H1 (cell line): ENCODE data around the gene MYLIP. TPM values are rescaled to one million over a fixed set of nuclear protein-coding genes. Genes with fewer than 3 reads are reported as not detected.

Source experiments
- BCL11A ChIP-seq, 2 experiments: IDR thresholded peaks; one replicate each; pipeline ENCODE4 v1.6.1; 2011; ENCODE audit warnings: low read depth in 2 of 2, low read length in 2 of 2, mild to moderate bottlenecking in 2 of 2
- CHD2 ChIP-seq: IDR thresholded peaks from 2 replicates; pipeline ENCODE4 v1.6.1; 2012; ENCODE audit warnings: low read length, improper control_type of control experiment
- CREB1 ChIP-seq: IDR thresholded peaks from 2 replicates; pipeline ENCODE4 v1.6.1; 2012; ENCODE audit warnings: inconsistent platforms
- KDM1A ChIP-seq: fragments of 200-600, 300-600 bp; sonication (generic); IDR thresholded peaks from 2 replicates; pipeline ENCODE4 v1.7.1; 2016; ENCODE audit warnings: mild to moderate bottlenecking, low read length, borderline replicate concordance
- NANOG ChIP-seq: IDR thresholded peaks from 2 replicates; pipeline ENCODE4 v1.6.1; 2011; ENCODE audit warnings: low read length, low read depth, mild to moderate bottlenecking, inconsistent platforms; ENCODE audit not compliant: insufficient read depth, poor library complexity, severe bottlenecking
- POLR2AphosphoS5 ChIP-seq: IDR thresholded peaks from 2 replicates; pipeline ENCODE4 v1.6.1; 2011; ENCODE audit warnings: low read depth, low read length
- RBBP5 ChIP-seq: IDR thresholded peaks from 2 replicates; pipeline ENCODE4 v1.7.1; 2012; ENCODE audit warnings: low read depth, mild to moderate bottlenecking, inconsistent platforms, low read length, moderate library complexity, borderline replicate concordance
- polyA plus RNA-seq, 7 experiments: library from polyadenylated mRNA; depleted of rRNA in 3 of 7; stranded (reverse) in 5 of 7; unstranded in 2 of 7; fragments of >200 nt in 5 of 7; fragments of 200-250 nt in 2 of 7; gene quantifications; 1 replicate in 5 of 7; 2 replicates in 1 of 7; 4 replicates in 1 of 7; pipeline versions ENCODE4 v1.2.1 to v1.2.3, GENCODE V29; 2011 to 2013; ENCODE audit warnings: missing spikeins in 2 of 7, mixed read lengths in 2 of 7
- total RNA-seq: library from RNA; stranded (reverse); fragmentation: NEBNext Ultra II Directional; extraction: Animal tissue kit (Norgen Biotek cat#: 25700); gene quantifications from 2 replicates; pipeline ENCODE4 v1.2.1, GENCODE V29; 2021
- TF ChIP-seq, protein P1 (sequence below): fragments of 300-600 bp; sonication (generic); IDR thresholded peaks from 2 replicates; pipeline ENCODE4 v1.7.1; 2012; ENCODE audit warnings: low read length, moderate library complexity, mild to moderate bottlenecking, inconsistent platforms; ENCODE audit not compliant: insufficient replicate concordance
- TF ChIP-seq, protein P2 (sequence below): IDR thresholded peaks from 2 replicates; pipeline ENCODE4 v1.6.1; 2011; ENCODE audit warnings: low read length, improper control_type of control experiment

The MYLIP gene
- total and polyA plus RNA-seq, 2 of the 8 experiments (the other 6 are each of a cell fraction or from before 2014, with no cell fraction given): 21.1 to 26.9 TPM

DNA sequence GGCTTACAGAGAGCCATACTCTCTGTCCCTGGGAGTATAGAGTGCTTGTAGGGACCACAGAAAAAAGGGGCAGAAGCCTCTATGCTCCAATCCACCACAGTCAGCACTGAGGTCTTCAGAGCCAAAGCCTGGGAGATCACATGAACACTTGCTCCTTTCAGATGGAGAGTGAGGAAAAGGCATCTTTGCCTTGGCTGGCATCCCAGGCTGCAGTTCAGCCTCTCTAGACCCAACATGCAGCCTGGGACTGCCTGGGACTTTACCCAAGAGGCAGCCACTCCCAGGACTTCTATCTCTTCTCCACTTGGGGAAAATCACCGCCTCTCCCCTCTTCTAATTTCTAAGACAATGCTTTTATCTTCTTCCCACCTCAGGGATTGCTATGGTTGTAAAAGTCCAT is 46.5 kb upstream of the MYLIP start (continued):
- TF ChIP-seq, protein P1, sequence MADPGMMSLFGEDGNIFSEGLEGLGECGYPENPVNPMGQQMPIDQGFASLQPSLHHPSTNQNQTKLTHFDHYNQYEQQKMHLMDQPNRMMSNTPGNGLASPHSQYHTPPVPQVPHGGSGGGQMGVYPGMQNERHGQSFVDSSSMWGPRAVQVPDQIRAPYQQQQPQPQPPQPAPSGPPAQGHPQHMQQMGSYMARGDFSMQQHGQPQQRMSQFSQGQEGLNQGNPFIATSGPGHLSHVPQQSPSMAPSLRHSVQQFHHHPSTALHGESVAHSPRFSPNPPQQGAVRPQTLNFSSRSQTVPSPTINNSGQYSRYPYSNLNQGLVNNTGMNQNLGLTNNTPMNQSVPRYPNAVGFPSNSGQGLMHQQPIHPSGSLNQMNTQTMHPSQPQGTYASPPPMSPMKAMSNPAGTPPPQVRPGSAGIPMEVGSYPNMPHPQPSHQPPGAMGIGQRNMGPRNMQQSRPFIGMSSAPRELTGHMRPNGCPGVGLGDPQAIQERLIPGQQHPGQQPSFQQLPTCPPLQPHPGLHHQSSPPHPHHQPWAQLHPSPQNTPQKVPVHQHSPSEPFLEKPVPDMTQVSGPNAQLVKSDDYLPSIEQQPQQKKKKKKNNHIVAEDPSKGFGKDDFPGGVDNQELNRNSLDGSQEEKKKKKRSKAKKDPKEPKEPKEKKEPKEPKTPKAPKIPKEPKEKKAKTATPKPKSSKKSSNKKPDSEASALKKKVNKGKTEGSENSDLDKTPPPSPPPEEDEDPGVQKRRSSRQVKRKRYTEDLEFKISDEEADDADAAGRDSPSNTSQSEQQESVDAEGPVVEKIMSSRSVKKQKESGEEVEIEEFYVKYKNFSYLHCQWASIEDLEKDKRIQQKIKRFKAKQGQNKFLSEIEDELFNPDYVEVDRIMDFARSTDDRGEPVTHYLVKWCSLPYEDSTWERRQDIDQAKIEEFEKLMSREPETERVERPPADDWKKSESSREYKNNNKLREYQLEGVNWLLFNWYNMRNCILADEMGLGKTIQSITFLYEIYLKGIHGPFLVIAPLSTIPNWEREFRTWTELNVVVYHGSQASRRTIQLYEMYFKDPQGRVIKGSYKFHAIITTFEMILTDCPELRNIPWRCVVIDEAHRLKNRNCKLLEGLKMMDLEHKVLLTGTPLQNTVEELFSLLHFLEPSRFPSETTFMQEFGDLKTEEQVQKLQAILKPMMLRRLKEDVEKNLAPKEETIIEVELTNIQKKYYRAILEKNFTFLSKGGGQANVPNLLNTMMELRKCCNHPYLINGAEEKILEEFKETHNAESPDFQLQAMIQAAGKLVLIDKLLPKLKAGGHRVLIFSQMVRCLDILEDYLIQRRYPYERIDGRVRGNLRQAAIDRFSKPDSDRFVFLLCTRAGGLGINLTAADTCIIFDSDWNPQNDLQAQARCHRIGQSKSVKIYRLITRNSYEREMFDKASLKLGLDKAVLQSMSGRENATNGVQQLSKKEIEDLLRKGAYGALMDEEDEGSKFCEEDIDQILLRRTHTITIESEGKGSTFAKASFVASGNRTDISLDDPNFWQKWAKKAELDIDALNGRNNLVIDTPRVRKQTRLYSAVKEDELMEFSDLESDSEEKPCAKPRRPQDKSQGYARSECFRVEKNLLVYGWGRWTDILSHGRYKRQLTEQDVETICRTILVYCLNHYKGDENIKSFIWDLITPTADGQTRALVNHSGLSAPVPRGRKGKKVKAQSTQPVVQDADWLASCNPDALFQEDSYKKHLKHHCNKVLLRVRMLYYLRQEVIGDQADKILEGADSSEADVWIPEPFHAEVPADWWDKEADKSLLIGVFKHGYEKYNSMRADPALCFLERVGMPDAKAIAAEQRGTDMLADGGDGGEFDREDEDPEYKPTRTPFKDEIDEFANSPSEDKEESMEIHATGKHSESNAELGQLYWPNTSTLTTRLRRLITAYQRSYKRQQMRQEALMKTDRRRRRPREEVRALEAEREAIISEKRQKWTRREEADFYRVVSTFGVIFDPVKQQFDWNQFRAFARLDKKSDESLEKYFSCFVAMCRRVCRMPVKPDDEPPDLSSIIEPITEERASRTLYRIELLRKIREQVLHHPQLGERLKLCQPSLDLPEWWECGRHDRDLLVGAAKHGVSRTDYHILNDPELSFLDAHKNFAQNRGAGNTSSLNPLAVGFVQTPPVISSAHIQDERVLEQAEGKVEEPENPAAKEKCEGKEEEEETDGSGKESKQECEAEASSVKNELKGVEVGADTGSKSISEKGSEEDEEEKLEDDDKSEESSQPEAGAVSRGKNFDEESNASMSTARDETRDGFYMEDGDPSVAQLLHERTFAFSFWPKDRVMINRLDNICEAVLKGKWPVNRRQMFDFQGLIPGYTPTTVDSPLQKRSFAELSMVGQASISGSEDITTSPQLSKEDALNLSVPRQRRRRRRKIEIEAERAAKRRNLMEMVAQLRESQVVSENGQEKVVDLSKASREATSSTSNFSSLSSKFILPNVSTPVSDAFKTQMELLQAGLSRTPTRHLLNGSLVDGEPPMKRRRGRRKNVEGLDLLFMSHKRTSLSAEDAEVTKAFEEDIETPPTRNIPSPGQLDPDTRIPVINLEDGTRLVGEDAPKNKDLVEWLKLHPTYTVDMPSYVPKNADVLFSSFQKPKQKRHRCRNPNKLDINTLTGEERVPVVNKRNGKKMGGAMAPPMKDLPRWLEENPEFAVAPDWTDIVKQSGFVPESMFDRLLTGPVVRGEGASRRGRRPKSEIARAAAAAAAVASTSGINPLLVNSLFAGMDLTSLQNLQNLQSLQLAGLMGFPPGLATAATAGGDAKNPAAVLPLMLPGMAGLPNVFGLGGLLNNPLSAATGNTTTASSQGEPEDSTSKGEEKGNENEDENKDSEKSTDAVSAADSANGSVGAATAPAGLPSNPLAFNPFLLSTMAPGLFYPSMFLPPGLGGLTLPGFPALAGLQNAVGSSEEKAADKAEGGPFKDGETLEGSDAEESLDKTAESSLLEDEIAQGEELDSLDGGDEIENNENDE: no peak
- TF ChIP-seq CHD2 (no peak), POLR2AphosphoS5 (no peak), CREB1 (no peak), BCL11A (IDR thresholded peaks at IDR 0.05; ENCODE audit: low read depth in 2 of 2, low read length in 2 of 2) (no peak), NANOG (no peak), KDM1A (no peak), RBBP5 (no peak)
- TF ChIP-seq, protein P2, sequence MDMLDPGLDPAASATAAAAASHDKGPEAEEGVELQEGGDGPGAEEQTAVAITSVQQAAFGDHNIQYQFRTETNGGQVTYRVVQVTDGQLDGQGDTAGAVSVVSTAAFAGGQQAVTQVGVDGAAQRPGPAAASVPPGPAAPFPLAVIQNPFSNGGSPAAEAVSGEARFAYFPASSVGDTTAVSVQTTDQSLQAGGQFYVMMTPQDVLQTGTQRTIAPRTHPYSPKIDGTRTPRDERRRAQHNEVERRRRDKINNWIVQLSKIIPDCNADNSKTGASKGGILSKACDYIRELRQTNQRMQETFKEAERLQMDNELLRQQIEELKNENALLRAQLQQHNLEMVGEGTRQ: no peak
